Esophagus squamous epithelium (tissue), 5 donors: ENCODE measurements around the gene GUCA1A. TPM values are rescaled to one million over a fixed set of nuclear protein-coding genes. Genes with fewer than 3 reads are reported as not detected.

ENCODE experiments used
- DNase-seq: peaks from one replicate; lab custom pipeline; 2025; lab: John Stamatoyannopoulos, UW
- H3K27ac ChIP-seq, 4 donors: fragments of 200-600 bp; sonication (generic); one replicate each; pipeline ENCODE4 v1.5.1; 2016 to 2019; ENCODE audit warnings: mild to moderate bottlenecking in 1 of 4
- H3K27me3 ChIP-seq, 4 donors: fragments of 200-600 bp; sonication (generic); 1 replicate in 3 of 4; 2 replicates in 1 of 4; pipeline versions ENCODE4 v1.5.1 to v1.6.0; 2017 to 2021; ENCODE audit warnings: antibody characterized with exemption in 1 of 4
- H3K36me3 ChIP-seq, 3 donors: fragments of 200-600 bp; sonication (generic); one replicate each; pipeline ENCODE4 v1.5.1; 2016 to 2019
- H3K4me1 ChIP-seq, 3 donors: fragments of 200-600 bp; sonication (generic); one replicate each; pipeline ENCODE4 v1.5.1; 2017 to 2019
- H3K4me3 ChIP-seq, 4 donors: fragments of 200-600 bp; sonication (generic); 1 replicate in 3 of 4; 2 replicates in 1 of 4; pipeline ENCODE4 v1.5.1; 2016 to 2019; ENCODE audit warnings: mild to moderate bottlenecking in 2 of 4, moderate library complexity in 1 of 4
- H3K9me3 ChIP-seq, 3 donors: fragments of 200-600 bp; sonication (generic); one replicate each; pipeline ENCODE4 v1.5.1; 2016 to 2019
- CTCF ChIP-seq, 6 experiments: fragments of 450-650 bp in 4 of 6; fragments of 200-600 bp in 2 of 6; sonication (generic) in 2 of 6; IDR thresholded peaks; one replicate each; pipeline ENCODE4 v1.5.1; 2016 to 2019; ENCODE audit warnings: antibody characterized with exemption in 6 of 6, mild to moderate bottlenecking in 4 of 6, moderate library complexity in 4 of 6
- POLR2A ChIP-seq, 4 donors: fragments of 450-650 bp; IDR thresholded peaks; one replicate each; pipeline ENCODE4 v1.6.1; 2017; ENCODE audit warnings: antibody characterized with exemption in 4 of 4, mild to moderate bottlenecking in 4 of 4, moderate library complexity in 3 of 4
- WGBS, 2 donors: methylation state at CpG; one replicate each; pipeline ENCODE4 v1.1.5; 2018; 5-methylcytosine and 5-hydroxymethylcytosine counted together
- intact Hi-C: fragments of 100-400 bp; cut with DNase I; formaldehyde crosslinking; loops from one replicate; pipeline ENCODE4 v1.15.0; 2022
- total RNA-seq, 4 donors: library from RNA; depleted of rRNA; stranded (reverse); fragments of >200 nt; gene quantifications; one replicate each; pipeline ENCODE4 v1.1.0, GENCODE V29; 2016
- donor health status: DM: yes; HTN: yes; CAD: no.

The GUCA1A gene
- total RNA-seq, 4 donors from 2014 or later, result not detected

- 15 to 36% methylated on average over 6 to 8 of the region's 8 CpGs for WGBS, 2 donors
- no peaks in the 10 kb centered on the region for H3K9me3 ChIP-seq
- H3K27ac ChIP-seq, result peak overlapping the region in 3 of 4 donors; percentile 13 to 55 (median 42)
- DNase-seq, result no peak
- H3K4me3 ChIP-seq, result peak overlapping the region in 1 of 4 donors; percentile 1
- TF ChIP-seq CTCF (IDR thresholded peaks at IDR 0.05) (no peak), POLR2A (IDR thresholded peaks at IDR 0.05) (no peak)
- no peaks in the 10 kb centered on the region for H3K27me3 ChIP-seq
- intact Hi-C loops, result no loop called here
- H3K4me1 ChIP-seq, result peaks cover 4 to 32% (median 15%) of the 10 kb centered on the region in 3 donors
- no peaks in the 10 kb centered on the region for H3K36me3 ChIP-seq
These were observed 20.3 kb downstream of the GUCA1A start for GRCh38 chr6:42193491-42193894.

GRCh38 chr6:42194056-42194455 is 20.9 kb downstream of the GUCA1A start:
- Histone ChIP-seq H3K4me1 (peaks cover 4 to 32% (median 15%) of the 10 kb centered on the region in 3 donors), H3K9me3 (no peaks in the 10 kb centered on the region), H3K27ac (peak overlapping the region in 1 of 4 donors; percentile 13), H3K4me3 (no peak overlapping the region), H3K36me3 (no peaks in the 10 kb centered on the region), H3K27me3 (no peaks in the 10 kb centered on the region)
- intact Hi-C loops, result no loop called here
- TF ChIP-seq POLR2A (IDR thresholded peaks at IDR 0.05), result no peak
- no peak for TF ChIP-seq CTCF (IDR thresholded peaks at IDR 0.05)
- 91 to 96% methylated on average over 3 of the region's 5 CpGs for WGBS, 2 donors
- DNase-seq, result no peak

GRCh38 chr6:42195415-42195814 is 22.3 kb downstream of the GUCA1A start:
- 78 to 96% methylated on average over 4 of the region's 4 CpGs for WGBS, 2 donors
- no peaks in the 10 kb centered on the region for H3K9me3 ChIP-seq
- no peaks in the 10 kb centered on the region for H3K27me3 ChIP-seq
- intact Hi-C loops, result no loop called here
- H3K4me1 ChIP-seq, result peaks cover 4 to 43% (median 18%) of the 10 kb centered on the region in 3 donors
- no peaks in the 10 kb centered on the region for H3K36me3 ChIP-seq
- H3K4me3 ChIP-seq, result no peak overlapping the region
- DNase-seq, result no peak
- TF ChIP-seq POLR2A (IDR thresholded peaks at IDR 0.05) (no peak), CTCF (IDR thresholded peaks at IDR 0.05) (no peak)
- H3K27ac ChIP-seq, result no peak overlapping the region

GRCh38 chr6:42197555-42198362 is 24.6 kb downstream of the GUCA1A start:
- H3K4me1 ChIP-seq, result peaks cover 4 to 50% (median 24%) of the 10 kb centered on the region in 3 donors
- no peak for DNase-seq
- H3K9me3 ChIP-seq, result no peaks in the 10 kb centered on the region
- H3K36me3 ChIP-seq, result no peaks in the 10 kb centered on the region
- no peaks in the 10 kb centered on the region for H3K27me3 ChIP-seq
- 49 to 52% methylated on average over 13 of the region's 13 CpGs for WGBS, 2 donors
- no peak for TF ChIP-seq POLR2A (IDR thresholded peaks at IDR 0.05)
- no peak for TF ChIP-seq CTCF (IDR thresholded peaks at IDR 0.05)
- peak overlapping the region in 3 of 4 donors; percentile 1 to 68 (median 30) for H3K27ac ChIP-seq
- no peak overlapping the region for H3K4me3 ChIP-seq
- intact Hi-C loops, result no loop called here
